Skeletal muscle tissue (tissue), 4 donors: ENCODE data around the gene CHAD. TPM values are rescaled to one million over a fixed set of nuclear protein-coding genes. Genes with fewer than 3 reads are reported as not detected.

ENCODE experiments used
- H3K27ac ChIP-seq: one replicate; pipeline ENCODE4 v1.7.0; 2013; ENCODE audit warnings: mild to moderate bottlenecking, low read depth, low read length, inconsistent platforms
- H3K27me3 ChIP-seq, 3 donors: one replicate each; pipeline ENCODE4 v1.7.0; 2013; ENCODE audit warnings: low read length in 3 of 3; ENCODE audit not compliant: control insufficient read depth in 3 of 3, insufficient read depth in 3 of 3
- H3K36me3 ChIP-seq, 3 donors: one replicate each; pipeline ENCODE4 v1.7.0; 2013; ENCODE audit warnings: low read length in 3 of 3; ENCODE audit not compliant: control insufficient read depth in 3 of 3, insufficient read depth in 3 of 3
- H3K4me1 ChIP-seq, 3 donors: one replicate each; pipeline ENCODE4 v1.7.0; 2013; ENCODE audit warnings: low read length in 3 of 3, mild to moderate bottlenecking in 3 of 3; ENCODE audit not compliant: control insufficient read depth in 3 of 3, insufficient read depth in 3 of 3
- H3K4me3 ChIP-seq, 3 donors: one replicate each; pipeline ENCODE4 v1.7.0; 2013; ENCODE audit warnings: low read length in 3 of 3
- H3K9ac ChIP-seq, 3 donors: one replicate each; pipeline ENCODE4 v1.7.0; 2013; ENCODE audit warnings: low read length in 3 of 3, mild to moderate bottlenecking in 3 of 3, moderate library complexity in 2 of 3, low read depth in 1 of 3
- H3K9me3 ChIP-seq, 3 donors: one replicate each; pipeline ENCODE4 v1.7.0; 2013; ENCODE audit warnings: low read length in 3 of 3; ENCODE audit not compliant: control insufficient read depth in 3 of 3
- total RNA-seq: library from RNA; depleted of rRNA; stranded (reverse); fragments of >200 nt; gene quantifications from one replicate; pipeline ENCODE4 v1.2.3, GENCODE V29; 2014
- donor health status: Osteomylitis.

The CHAD gene
- total RNA-seq, 1 donor from 2014 or later, result 1.6 TPM

- no peak overlapping the region for H3K4me3 ChIP-seq
- no peak overlapping the region for H3K27ac ChIP-seq
- H3K9ac ChIP-seq, result no peak overlapping the region
- H3K9me3 ChIP-seq, result no peaks in the 10 kb centered on the region
- H3K4me1 ChIP-seq, result no peaks in the 10 kb centered on the region
- no peaks in the 10 kb centered on the region for H3K27me3 ChIP-seq
- H3K36me3 ChIP-seq, result no peaks in the 10 kb centered on the region
Measured at GRCh38 chr17:50414808-50415207, 53.9 kb downstream of the CHAD start.

Other genes starting within 250 kb of the CHAD start
- gene TMEM92, start 194.4 kb downstream of the CHAD start, total RNA-seq, result not detected
- gene XYLT2, start 122.8 kb downstream of the CHAD start, total RNA-seq, result 24.0 TPM
- 65.2 TPM for gene MRPL27, start 95.7 kb downstream of the CHAD start, total RNA-seq
- gene EME1, start 95.7 kb downstream of the CHAD start, total RNA-seq, result 2.1 TPM
- gene LRRC59, start 71.4 kb downstream of the CHAD start, total RNA-seq, result 43.3 TPM
- gene ACSF2, start 42.7 kb downstream of the CHAD start, total RNA-seq, result 51.1 TPM
- gene RSAD1, start 10.0 kb upstream of the CHAD start, total RNA-seq, result 12.0 TPM
- under 0.01 TPM for gene MYCBPAP, start 39.6 kb upstream of the CHAD start, total RNA-seq
- gene EPN3, start 63.9 kb upstream of the CHAD start, total RNA-seq, result not detected
- 27.7 TPM for gene SPATA20, start 78.3 kb upstream of the CHAD start, total RNA-seq
- gene CACNA1G, start 91.8 kb upstream of the CHAD start, total RNA-seq, result 3.7 TPM
- gene ABCC3, start 166.0 kb upstream of the CHAD start, total RNA-seq, result 1.0 TPM
- gene ANKRD40, start 239.0 kb upstream of the CHAD start, total RNA-seq, result 28.7 TPM